ENCODE results near the gene RAB7A.

GRCh38 chr3:128844502-128844901 lies 118.5 kb downstream of the RAB7A start:
- TF ChIP-seq CTCF (IDR thresholded peaks at IDR 0.05; ENCODE audit: insufficient read depth, low read length, poor library complexity, severe bottlenecking), result no peak
- no peak for TF ChIP-seq EZH2phosphoT487 (conservative IDR thresholded peaks at IDR 0.05; ENCODE audit: low read length)

All from SU-DHL-6 (cell line).